ENCODE data around the gene CACNA1C.

Gene CACNA1C

DNA sequence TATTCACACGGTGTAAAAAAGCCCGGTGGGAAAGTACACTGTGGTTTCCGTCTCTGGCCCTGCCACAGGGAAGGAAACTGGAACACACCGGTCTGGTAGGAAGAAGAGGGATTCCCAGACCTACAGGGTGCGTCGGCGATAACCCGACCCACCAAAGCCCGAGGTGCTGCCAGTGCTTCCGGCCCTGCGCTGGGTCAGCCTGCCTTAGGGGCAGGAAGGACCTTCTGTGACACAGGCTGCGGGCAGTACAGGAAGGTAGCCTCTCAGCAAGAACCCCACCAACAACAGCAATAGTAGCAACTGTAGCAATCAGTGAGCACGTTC lies 572.5 kb downstream of the CACNA1C start:
- no peak for TF ChIP-seq MYC (IDR thresholded peaks at IDR 0.05; ENCODE audit: low read depth, low read length)
- TF ChIP-seq POLR2A (IDR thresholded peaks at IDR 0.05; ENCODE audit: extremely low read depth, insufficient read length), result no peak
- no peak for TF ChIP-seq MAX (IDR thresholded peaks at IDR 0.05; ENCODE audit: low read depth, low read length)
- TF ChIP-seq, protein P1, sequence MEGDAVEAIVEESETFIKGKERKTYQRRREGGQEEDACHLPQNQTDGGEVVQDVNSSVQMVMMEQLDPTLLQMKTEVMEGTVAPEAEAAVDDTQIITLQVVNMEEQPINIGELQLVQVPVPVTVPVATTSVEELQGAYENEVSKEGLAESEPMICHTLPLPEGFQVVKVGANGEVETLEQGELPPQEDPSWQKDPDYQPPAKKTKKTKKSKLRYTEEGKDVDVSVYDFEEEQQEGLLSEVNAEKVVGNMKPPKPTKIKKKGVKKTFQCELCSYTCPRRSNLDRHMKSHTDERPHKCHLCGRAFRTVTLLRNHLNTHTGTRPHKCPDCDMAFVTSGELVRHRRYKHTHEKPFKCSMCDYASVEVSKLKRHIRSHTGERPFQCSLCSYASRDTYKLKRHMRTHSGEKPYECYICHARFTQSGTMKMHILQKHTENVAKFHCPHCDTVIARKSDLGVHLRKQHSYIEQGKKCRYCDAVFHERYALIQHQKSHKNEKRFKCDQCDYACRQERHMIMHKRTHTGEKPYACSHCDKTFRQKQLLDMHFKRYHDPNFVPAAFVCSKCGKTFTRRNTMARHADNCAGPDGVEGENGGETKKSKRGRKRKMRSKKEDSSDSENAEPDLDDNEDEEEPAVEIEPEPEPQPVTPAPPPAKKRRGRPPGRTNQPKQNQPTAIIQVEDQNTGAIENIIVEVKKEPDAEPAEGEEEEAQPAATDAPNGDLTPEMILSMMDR (IDR thresholded peaks at IDR 0.05; ENCODE audit: low read depth, low read length), result no peak
- H3K4me3 ChIP-seq (ENCODE audit: low read depth, low read length), result no peak overlapping the region

DNA sequence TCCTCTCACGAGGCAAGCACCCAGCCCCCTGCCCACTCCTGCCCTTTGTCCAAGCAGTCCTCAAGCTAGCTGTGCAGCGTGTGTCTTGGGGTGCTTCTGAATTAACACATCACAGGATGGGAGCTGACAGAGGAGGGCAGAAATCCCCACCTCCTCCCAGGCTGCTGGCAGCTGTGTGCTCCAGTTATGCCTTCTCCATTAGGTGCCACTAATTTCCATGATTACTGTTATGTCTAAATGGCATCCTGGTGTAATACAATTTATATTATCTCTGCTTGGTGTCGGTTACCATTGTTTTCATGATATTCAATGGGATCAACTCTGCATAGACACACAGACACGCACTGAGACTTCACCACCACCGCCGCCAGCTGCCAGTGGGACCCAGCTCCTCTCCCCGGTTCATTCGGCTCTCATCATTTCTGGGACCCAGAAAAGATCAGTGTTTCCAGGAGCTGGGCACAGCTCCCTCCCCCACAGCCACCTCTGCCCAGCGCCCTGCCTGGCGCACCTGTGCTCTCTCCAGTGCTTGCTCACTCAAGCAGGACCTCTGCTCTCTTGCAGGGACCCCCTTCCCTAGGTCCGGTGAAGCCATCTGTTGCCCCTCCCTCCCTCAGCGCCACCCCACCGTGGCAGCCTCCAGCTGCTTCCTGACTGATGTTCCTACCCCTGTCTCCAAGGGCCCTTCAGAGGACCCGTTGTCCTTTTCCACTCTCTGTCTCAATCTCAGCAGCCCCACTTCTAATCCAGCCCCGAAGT lies 574.5 kb downstream of the CACNA1C start:
- DNase-seq (ENCODE audit: low read depth), result no peak
- H3K4me3 ChIP-seq (ENCODE audit: low read depth, low read length), result no peak overlapping the region
- no peak for TF ChIP-seq POLR2A (IDR thresholded peaks at IDR 0.05; ENCODE audit: extremely low read depth, insufficient read length)
- no peak for TF ChIP-seq MAX (IDR thresholded peaks at IDR 0.05; ENCODE audit: low read depth, low read length)
- TF ChIP-seq, protein P1 (IDR thresholded peaks at IDR 0.05; ENCODE audit: low read depth, low read length), result no peak
- no peak for TF ChIP-seq MYC (IDR thresholded peaks at IDR 0.05; ENCODE audit: low read depth, low read length)

More for the DNA sequence above, 572.5 kb downstream of the CACNA1C start:
- no peak for DNase-seq (ENCODE audit: low read depth)

DNA sequence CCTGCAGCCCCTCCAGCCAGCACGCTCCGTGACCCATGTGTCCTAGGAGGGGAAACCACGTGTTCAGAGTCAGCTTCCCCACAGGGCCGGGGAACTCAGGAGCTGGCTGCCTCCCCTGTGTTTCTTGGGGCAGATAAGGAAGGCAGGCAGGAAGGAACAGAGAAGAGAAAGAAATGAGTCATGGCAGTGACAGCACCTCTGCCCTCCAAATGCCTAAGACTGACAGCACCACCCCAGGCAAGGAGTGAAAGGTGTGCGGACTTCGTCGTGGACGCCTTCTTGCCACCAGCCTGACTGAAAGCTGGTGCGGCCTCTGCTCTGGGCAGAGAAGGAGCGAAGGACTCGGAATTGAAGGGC lies 575.0 kb downstream of the CACNA1C start:
- no peak for DNase-seq (ENCODE audit: low read depth)
- H3K4me3 ChIP-seq (ENCODE audit: low read depth, low read length), result no peak overlapping the region

GRCh38 chr12:2628401-2628800 lies 575.6 kb downstream of the CACNA1C start:
- TF ChIP-seq MYC (IDR thresholded peaks at IDR 0.05; ENCODE audit: low read depth, low read length) (no peak), MAX (IDR thresholded peaks at IDR 0.05; ENCODE audit: low read depth, low read length) (no peak), POLR2A (IDR thresholded peaks at IDR 0.05; ENCODE audit: extremely low read depth, insufficient read length) (no peak)
- TF ChIP-seq, protein P1 (IDR thresholded peaks at IDR 0.05; ENCODE audit: low read depth, low read length), result no peak

More for the DNA sequence above, 575.0 kb downstream of the CACNA1C start:
- TF ChIP-seq, protein P1 (IDR thresholded peaks at IDR 0.05; ENCODE audit: low read depth, low read length), result no peak
- TF ChIP-seq POLR2A (IDR thresholded peaks at IDR 0.05; ENCODE audit: extremely low read depth, insufficient read length) (no peak), MYC (IDR thresholded peaks at IDR 0.05; ENCODE audit: low read depth, low read length) (no peak), MAX (IDR thresholded peaks at IDR 0.05; ENCODE audit: low read depth, low read length) (no peak)

DNA sequence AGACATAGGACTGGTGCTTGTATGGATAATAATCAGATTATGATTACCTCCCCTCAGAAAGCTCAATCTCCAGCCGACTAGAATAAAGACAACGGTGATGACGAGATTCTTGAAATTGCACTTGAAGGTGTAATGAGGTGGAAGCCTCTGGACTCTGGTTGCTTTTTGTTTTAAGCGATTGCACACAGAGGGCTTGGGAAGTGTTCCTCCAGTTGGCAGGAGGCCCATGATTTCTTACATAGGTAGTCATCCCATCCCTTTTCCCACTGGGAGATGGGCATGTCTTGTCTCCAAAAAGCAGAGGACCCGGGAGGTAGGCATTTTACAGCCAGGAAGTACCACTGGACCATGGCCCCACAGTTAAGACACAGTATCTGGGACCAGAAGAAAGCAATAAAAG lies 576.3 kb downstream of the CACNA1C start:
- TF ChIP-seq MAX (IDR thresholded peaks at IDR 0.05; ENCODE audit: low read depth, low read length), result no peak
- no peak for TF ChIP-seq POLR2A (IDR thresholded peaks at IDR 0.05; ENCODE audit: extremely low read depth, insufficient read length)
- no peak for DNase-seq (ENCODE audit: low read depth)
- H3K4me3 ChIP-seq (ENCODE audit: low read depth, low read length), result no peak overlapping the region

More at GRCh38 chr12:2628401-2628800, 575.6 kb downstream of the CACNA1C start:
- no peak overlapping the region for H3K4me3 ChIP-seq (ENCODE audit: low read depth, low read length)
- DNase-seq (ENCODE audit: low read depth), result no peak

DNA sequence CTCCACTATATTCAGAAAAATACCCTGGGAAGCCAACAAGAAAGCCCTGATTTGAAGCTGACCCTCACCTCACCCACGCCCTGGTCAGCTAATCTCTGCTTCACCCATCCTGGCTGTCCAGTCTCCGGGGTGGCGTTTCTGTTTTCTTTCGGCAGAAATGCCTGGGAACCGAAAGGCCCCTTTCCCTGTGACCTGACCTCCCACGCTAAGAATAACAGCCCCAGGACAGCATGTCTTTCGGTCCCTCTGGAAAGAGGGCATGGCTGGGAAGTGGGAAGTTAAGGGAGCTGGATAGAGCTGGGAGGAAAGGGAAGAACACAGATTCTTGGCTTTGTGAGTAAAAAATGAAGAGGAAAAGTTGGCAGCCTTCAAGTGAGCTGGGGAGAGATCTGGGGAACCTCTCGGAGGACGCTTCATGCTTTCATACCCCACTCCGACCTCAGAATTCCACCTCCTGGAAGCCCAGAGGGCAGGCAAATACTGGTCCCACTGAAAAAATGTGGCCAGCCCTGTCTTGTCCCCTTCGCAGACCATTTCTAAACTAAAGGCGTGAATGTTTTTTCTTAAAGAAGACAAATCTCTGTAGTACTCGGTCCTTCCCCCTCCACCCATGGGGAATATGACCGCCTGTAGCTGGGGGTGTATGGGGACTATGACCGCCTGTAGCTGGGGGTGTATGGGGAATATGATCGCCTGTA lies 579.0 kb downstream of the CACNA1C start:
- H3K4me3 ChIP-seq (ENCODE audit: low read depth, low read length), result no peak overlapping the region
- TF ChIP-seq MYC (IDR thresholded peaks at IDR 0.05; ENCODE audit: low read depth, low read length), result no peak
- TF ChIP-seq POLR2A (IDR thresholded peaks at IDR 0.05; ENCODE audit: extremely low read depth, insufficient read length), result no peak
- no peak for TF ChIP-seq MAX (IDR thresholded peaks at IDR 0.05; ENCODE audit: low read depth, low read length)
- TF ChIP-seq, protein P1 (IDR thresholded peaks at IDR 0.05; ENCODE audit: low read depth, low read length), result no peak
- DNase-seq (ENCODE audit: low read depth), result no peak
